HFFc6 (cell line): ENCODE results near the gene MBOAT1. TPM values are rescaled to one million over a fixed set of nuclear protein-coding genes. Genes with fewer than 3 reads are reported as not detected.

Source experiments
- DNase-seq: peaks from one replicate; pipeline ENCODE4 v3.0.0-alpha.2; 2018
- H3K27ac Mint-ChIP-seq: 2 replicates; pipeline ENCODE4 v1.8.0; 2020; ENCODE audit warnings: mild to moderate bottlenecking, mixed read lengths
- H3K27me3 Mint-ChIP-seq: 2 replicates; pipeline ENCODE4 v1.8.0; 2021; ENCODE audit warnings: mild to moderate bottlenecking, moderate library complexity, mixed read lengths; ENCODE audit not compliant: insufficient read depth
- H3K36me3 Mint-ChIP-seq: 2 replicates; pipeline ENCODE4 v1.8.0; 2021; ENCODE audit warnings: low read depth, mixed read lengths
- H3K4me1 Mint-ChIP-seq: 2 replicates; pipeline ENCODE4 v1.8.0; 2020; ENCODE audit warnings: low read depth, mixed read lengths
- H3K4me3 Mint-ChIP-seq: 2 replicates; pipeline ENCODE4 v1.8.0; 2020; ENCODE audit warnings: mild to moderate bottlenecking, moderate library complexity, mixed read lengths
- H3K9me3 Mint-ChIP-seq: 2 replicates; pipeline ENCODE4 v1.8.0; 2020; ENCODE audit warnings: mild to moderate bottlenecking, mixed read lengths
- CTCF ChIP-seq: fragments of 200-600 bp; sonication (generic); IDR thresholded peaks from 2 replicates; pipeline ENCODE4 v1.5.0; 2021; ENCODE audit warnings: antibody characterized with exemption, mild to moderate bottlenecking
- total RNA-seq, 6 experiments: library from RNA; stranded (reverse); fragmentation: NEBNext Ultra II Directional; extraction: Animal tissue kit (Norgen Biotek cat#: 25700); gene quantifications; 2 replicates in 1 of 6; 3 replicates in 5 of 6; pipeline ENCODE4 v1.2.3, GENCODE V29; 2021

The MBOAT1 gene
- total RNA-seq, 6 experiments from 2014 or later: 5.4 to 7.7 (median 6.1) TPM

- H3K27me3 Mint-ChIP-seq: no peaks in the 10 kb centered on the region
- no peaks in the 10 kb centered on the region; the same call in 1 of the 2 replicates for H3K36me3 Mint-ChIP-seq
- H3K27ac Mint-ChIP-seq: no peak overlapping the region
Observed at GRCh38 chr6:20175810-20176410, 36.4 kb downstream of the MBOAT1 start.

GRCh38 chr6:20173833-20174792, 38.2 kb downstream of the MBOAT1 start:
- Mint-ChIP-seq H3K36me3 (no peaks in the 10 kb centered on the region), H3K4me1 (no peaks in the 10 kb centered on the region), H3K4me3 (no peak overlapping the region), H3K27ac (no peak overlapping the region), H3K27me3 (no peaks in the 10 kb centered on the region), H3K9me3 (no peaks in the 10 kb centered on the region)
- no peak for DNase-seq
- no peak for TF ChIP-seq CTCF

More at GRCh38 chr6:20175810-20176410, 36.4 kb downstream of the MBOAT1 start:
- Mint-ChIP-seq H3K9me3 (no peaks in the 10 kb centered on the region), H3K4me1 (peaks cover 16% of the 10 kb centered on the region; the same call in 1 of the 2 replicates), H3K4me3 (no peak overlapping the region)
- TF ChIP-seq CTCF: no peak
- no peak for DNase-seq

DNA sequence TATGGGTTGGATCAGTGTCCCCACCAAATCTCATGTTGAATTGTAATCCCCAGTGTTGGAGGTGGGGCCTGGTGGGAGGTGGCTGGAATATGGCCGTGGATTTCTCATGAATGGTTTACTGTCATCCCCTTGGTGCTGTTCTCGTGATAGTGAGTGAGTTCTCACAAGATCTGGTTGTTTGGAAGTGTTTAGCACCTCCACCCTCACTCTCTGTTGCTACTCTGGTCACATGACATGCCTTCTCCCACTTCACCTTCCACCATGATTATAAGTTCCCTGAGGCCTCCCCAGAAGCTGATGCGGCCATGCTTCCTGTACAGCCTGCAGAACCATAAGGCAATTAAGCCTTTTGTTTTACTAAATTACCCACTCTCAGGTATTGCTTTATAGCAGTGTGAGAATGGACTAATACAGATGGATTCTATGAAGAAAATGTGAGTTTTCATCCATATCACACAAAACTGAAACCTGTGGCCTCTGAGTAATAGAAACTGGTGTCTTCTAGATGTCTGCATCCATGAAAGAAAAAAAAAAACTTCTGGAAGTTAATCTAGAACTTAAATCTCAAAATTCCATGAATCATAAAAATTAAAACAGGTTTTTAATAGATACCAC, 39.3 kb downstream of the MBOAT1 start:
- no peaks in the 10 kb centered on the region for H3K9me3 Mint-ChIP-seq
- TF ChIP-seq CTCF: no peak
- no peak for DNase-seq
- no peak overlapping the region for H3K4me3 Mint-ChIP-seq
- no peaks in the 10 kb centered on the region for H3K27me3 Mint-ChIP-seq
- H3K36me3 Mint-ChIP-seq: no peaks in the 10 kb centered on the region
- no peaks in the 10 kb centered on the region for H3K4me1 Mint-ChIP-seq
- H3K27ac Mint-ChIP-seq: no peak overlapping the region

DNA sequence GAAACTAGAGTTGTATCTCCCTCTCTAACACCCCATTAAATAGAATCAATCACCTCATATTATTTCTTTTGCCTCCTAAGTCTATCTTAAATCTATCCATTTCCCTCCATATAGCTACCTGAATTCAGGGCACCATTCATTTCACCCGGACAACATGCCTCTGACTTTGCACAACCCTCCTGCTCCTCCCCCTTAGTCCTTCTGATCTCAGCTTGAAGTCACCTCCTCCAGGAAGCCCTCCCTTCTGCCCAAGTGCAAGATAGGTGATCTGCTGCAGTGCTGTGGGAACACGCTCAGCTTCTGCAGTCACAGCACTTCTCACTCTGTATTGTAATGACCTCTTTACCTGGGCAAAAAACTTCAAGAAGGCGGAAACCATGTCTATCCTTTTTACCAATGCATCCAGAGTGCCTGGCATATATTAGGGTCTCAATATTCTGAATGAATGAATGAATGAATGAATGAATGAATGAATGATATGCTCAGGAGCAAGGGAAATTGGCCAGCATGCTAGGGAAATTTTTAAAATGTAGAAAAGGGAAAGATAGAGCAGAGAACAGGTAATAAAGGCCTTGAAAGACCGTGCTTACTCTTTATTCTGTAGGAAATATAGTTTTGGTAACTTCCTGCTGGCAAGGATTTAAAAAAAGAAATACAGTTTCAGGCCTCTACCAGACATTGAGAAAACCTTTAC, 41.7 kb downstream of the MBOAT1 start:
- DNase-seq: no peak
- H3K4me3 Mint-ChIP-seq: no peak overlapping the region
- H3K36me3 Mint-ChIP-seq: no peaks in the 10 kb centered on the region
- H3K27me3 Mint-ChIP-seq: no peaks in the 10 kb centered on the region; the same call in 1 of the 2 replicates
- H3K27ac Mint-ChIP-seq: no peak overlapping the region
- H3K9me3 Mint-ChIP-seq: no peaks in the 10 kb centered on the region
- TF ChIP-seq CTCF: no peak
- no peaks in the 10 kb centered on the region for H3K4me1 Mint-ChIP-seq

GRCh38 chr6:20169786-20170185, 42.5 kb downstream of the MBOAT1 start:
- no peak for TF ChIP-seq CTCF

More at GRCh38 chr6:20169786-20170185, 42.5 kb downstream of the MBOAT1 start:
- no peaks in the 10 kb centered on the region for H3K4me1 Mint-ChIP-seq
- no peaks in the 10 kb centered on the region; the same call in 1 of the 2 replicates for H3K27me3 Mint-ChIP-seq
- no peak for DNase-seq
- no peaks in the 10 kb centered on the region for H3K9me3 Mint-ChIP-seq
- H3K27ac Mint-ChIP-seq: no peak overlapping the region
- no peak overlapping the region for H3K4me3 Mint-ChIP-seq
- no peaks in the 10 kb centered on the region for H3K36me3 Mint-ChIP-seq
